ENCODE measurements around the gene CNIH4.
"Not testable (repeated sequence)": the region's sequence is repeated elsewhere in the genome, so short reads cannot be mapped to it uniquely, and the experiment has no call there.

The CNIH4 gene

DNA sequence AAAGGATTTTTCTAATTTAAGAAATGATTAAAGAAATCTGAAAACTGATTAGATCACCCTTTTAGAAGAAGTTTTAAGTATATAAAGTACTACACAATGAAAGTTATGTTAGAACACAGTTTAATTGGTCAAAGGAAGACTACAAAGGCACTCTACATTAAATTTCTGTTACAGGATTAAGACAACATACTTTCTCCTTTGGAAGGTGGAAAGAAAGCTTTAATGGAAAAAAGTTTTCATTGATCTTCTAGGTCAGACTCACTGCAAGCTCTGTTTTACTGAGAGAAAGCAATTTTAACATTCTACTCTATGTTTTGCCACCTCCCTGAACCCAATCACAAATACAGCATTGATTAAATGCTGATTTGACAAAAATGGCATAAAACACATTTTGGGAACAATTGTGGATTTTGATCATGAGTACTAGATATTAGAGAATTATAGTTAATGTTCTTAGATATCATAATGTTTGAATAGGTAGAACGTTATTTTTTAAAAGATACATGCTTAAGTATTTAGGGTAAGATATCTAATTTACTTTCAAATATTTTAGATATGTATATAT is 45.9 kb downstream of the CNIH4 start:
- peak; percentile 32 for FAIRE-seq

DNA sequence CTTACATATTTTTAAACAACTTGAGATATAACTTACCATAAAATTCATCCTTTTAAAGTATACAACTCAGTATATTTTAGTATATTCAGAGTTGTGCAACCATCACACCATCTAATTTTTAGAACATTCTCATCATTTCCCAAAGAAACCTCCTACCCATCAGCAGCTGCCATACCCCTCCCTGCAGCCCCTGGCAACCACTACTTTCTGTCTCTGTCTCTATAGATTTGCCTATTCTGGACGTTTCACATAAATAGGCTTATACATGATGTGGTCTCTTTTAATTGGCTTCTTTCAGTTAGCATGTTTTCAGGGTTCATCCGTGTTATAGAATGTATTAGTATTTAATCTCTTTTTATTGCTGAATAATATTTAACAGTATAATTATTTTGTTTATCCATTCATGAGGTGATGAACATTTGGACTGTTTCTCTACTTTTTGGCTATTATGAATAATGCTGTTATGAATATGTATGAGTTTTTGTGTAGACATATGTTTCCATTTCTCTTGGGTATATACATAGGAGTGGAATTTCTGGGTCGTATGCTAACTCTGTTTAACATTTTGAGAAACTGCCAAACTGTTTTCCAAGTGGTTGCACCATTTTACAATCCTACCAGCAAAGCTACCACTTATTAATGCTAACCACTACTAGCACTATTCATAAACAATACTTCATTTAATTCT is 48.4 kb downstream of the CNIH4 start:
- FAIRE-seq = no peak

DNA sequence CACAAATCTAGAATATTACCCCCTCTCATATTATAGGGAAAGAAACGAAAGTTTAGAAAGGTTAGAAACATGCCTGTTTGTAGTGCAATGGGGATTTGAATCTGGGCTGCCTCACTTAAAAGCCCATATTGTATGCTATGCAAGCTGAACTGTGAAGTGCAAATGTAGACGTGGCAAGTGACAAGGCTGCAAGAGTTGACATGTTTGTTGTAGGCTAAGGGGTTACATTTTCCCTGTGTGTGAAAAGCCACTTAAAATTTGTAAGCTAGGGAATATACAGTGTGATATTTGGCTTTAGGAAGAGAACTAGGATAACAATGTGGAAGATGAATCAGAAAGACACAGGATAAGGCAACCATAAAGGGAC is 48.9 kb downstream of the CNIH4 start:
- no peak for FAIRE-seq

DNA sequence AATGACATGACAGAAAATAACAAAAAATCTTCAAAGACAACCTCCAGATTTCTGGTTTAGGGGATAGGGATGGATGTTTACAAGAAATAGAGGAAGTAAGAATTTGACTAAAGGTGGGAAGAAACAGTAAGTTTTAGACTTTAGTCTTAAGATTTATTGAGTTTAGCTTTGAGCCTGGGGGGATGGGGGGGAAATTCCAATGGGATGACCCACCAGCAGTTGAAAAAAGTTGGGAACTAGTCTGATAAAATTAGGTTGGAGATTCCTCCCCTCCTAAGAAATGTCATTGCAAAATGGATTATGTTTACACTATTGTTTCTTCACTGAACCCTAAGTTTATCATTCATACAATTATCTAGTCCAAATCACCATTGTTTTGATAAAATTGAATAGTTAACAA is 49.5 kb downstream of the CNIH4 start:
- FAIRE-seq = no peak

DNA sequence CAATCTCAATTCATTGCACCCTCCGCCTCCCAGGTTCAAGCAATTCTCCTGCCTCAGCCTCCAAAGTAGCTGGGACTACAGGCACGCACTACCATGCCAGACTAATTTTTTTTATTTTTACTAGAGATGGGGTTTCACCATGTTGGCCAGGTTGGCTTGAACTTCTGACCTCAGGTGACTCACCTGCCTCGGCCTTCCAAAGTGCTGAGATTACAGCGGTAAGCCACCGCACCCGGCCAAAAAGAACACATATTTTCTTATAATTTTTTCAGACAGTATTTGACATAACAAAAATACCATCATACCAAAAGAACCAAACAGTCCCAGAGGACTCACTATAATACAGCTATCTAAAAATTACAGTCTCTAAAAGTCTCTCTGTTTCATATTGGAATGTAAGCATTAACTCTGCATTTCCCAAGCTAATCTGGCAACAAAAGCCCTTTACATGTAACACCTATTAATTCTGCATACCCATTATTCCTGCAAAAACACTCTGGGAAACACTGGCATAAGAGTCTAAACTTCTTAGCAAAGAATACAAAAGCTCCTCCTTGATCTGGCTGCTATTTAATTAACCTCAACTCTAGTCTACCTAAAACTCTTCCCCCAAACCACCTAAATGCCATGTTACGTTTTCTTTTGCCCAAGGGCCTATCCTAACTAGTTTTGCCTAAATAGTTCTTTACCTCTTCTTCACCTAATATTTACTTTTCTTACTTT is 51.1 kb downstream of the CNIH4 start:
- no peak for FAIRE-seq

DNA sequence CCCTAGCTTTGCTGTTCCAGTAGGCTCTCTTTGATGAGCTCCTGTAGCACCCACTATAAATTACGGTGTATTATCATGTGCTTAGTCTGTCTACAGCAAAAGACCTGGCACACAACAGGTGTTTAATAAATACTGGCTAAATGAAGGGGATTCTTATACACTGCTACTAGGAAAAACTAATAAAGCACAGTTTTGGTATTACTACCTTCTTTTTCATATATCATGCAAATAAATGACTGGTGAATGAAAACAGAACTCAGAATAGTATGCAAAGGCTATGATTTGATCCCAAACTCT is 51.6 kb downstream of the CNIH4 start:
- FAIRE-seq = no peak

DNA sequence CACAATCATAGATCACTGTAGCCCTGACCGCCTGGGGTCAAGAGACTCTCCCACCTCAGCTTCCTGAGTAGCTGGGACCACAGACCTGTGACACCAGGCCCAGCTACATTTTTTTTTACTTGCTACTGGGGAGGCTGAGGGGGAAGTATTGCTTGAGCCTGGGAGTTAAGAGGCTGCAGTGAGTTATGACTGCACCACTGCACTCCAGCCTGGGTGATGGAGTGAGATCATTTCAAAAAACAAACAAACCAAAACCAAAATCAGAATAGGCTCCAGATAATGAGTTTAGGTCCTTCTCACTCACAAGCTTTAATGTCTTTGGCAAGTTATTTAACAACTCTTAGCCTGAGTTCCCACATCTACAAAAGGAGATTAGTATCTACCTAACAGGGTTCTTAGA is 55.1 kb downstream of the CNIH4 start:
- FAIRE-seq = no peak

DNA sequence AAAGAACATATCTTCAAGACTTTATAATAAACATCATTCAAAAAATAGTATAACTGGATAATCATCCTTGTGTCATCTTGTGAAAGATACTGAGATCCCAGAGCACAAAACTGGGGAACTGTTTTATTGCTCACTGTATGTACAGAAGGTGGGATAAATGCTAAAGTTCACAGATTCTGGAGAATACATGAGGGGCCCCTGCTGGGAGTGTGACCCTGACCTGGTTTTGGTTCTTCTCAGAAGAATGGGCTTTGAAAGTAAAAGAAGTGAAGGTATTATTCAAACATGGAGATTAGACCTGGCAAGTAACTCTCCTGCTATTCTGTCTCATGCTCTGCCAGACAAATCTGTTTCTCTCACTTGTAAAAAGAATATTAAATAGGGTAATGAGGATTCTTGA is 63.4 kb downstream of the CNIH4 start:
- FAIRE-seq = no peak

DNA sequence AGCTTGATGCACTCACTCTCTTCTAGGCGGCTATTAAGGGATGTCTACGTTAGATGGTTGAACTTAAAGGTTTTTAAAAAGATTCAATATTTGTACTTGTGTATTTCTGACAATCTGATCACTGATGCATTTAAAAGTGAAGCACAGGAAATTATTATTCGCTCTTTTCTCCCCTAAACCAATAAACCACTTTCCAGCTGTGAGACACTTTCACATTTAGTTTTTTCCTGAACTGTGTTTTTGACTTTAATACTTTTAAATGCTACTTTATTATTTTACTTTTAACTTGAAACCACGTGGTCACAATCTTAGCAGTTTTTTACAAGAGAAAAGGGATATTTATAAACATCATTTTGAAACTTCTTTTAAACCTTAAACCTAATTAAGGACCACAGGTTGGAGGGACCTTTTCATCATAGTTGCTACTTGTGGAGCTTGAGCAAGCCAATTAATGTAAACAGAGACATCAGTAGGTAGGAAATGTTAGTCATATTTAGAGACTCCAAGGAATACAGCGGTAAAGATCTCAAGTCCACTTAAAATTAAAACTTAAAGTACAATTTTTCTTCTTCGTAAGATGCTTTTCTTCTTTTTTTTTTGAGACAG is 68.7 kb downstream of the CNIH4 start:
- no peak for FAIRE-seq

DNA sequence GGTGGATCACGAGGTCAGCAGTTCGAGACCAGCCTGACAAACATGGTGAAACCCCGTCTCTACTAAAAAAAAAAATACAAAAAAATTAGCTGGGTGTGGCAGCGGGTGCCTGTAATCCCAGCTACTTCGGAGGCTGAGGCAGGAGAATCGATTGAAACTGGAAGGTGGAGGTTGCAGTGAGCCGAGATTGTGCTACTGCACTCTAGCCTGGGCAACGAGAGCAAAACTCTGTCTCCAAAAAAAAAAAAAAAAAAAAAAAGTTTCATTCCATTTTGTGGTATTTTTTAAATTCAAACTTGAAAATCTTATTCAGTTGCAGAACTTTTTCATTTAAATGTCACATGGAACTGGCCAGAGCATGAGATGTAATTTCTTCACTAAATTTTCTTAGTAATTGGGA is 70.2 kb downstream of the CNIH4 start:
- FAIRE-seq = not testable (repeated sequence)

DNA sequence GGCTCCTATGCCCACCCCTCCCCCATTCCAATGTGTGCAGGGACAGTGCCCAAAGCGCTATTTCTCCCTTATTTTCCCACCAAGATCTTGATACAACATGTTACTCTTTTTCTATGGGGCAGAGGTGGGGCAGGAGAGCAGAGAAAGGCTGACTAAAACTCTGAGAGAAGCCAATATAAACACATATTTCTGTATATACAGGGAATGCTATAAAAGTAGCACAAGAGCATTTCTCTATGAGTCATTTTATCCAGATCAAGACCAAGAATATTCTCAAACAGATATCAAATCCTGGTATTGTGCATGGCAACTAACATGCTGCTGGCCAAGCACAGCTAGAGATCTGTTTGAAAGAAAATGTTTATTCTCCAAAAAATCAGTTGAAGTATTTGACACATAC is 70.7 kb downstream of the CNIH4 start:
- FAIRE-seq = peak; percentile 58

DNA sequence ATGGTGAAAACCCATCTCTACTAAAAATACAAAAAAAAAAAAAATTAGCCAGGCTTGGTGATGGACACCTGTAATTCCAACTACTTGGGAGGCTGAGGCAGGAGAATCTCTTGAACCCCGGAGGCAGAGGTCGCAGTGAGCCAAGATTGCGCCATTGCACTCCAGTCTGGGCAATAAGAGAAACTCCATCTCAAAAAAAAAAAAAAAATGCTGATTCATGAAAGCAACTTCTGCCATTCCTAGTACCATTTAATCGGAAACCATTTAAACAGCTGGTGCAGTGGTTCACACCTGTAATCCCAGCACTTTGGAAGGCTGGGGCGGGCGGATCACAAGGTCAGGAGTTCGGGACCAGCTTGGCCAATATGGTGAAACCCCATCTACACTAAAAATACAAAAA is 72.0 kb downstream of the CNIH4 start:
- FAIRE-seq = not testable (repeated sequence)

Measured in A204.1 (cell line).